Hippocampal formation (tissue), 2 donors: ENCODE results near the gene C9orf72.
"Not testable (repeated sequence)": the region's sequence is repeated elsewhere in the genome, so short reads cannot be mapped to it uniquely, and the experiment has no call there.

Source experiments
- DNase-seq, 2 donors: peaks; one replicate each; lab custom pipeline; 2025; lab: John Stamatoyannopoulos, UW

C9orf72 gene

GRCh38 chr9:27518809-27519208, 54.5 kb downstream of the C9orf72 start:
- DNase-seq = no peak

GRCh38 chr9:27518006-27518405, 55.3 kb downstream of the C9orf72 start:
- DNase-seq = no peak

GRCh38 chr9:27514551-27514950, 58.7 kb downstream of the C9orf72 start:
- DNase-seq = no peak

GRCh38 chr9:27511771-27512170, 61.5 kb downstream of the C9orf72 start:
- no peak for DNase-seq

GRCh38 chr9:27510780-27511179, 62.5 kb downstream of the C9orf72 start:
- DNase-seq = no peak

- DNase-seq = no peak
Observed at GRCh38 chr9:27506981-27507380, 66.3 kb downstream of the C9orf72 start.

- no peak for DNase-seq
Observed at GRCh38 chr9:27505744-27506161, 67.5 kb downstream of the C9orf72 start.

GRCh38 chr9:27504259-27504658, 69.0 kb downstream of the C9orf72 start:
- DNase-seq = no peak

GRCh38 chr9:27503623-27504022, 69.7 kb downstream of the C9orf72 start:
- no peak for DNase-seq

- DNase-seq = not testable (repeated sequence)
Observed at GRCh38 chr9:27500902-27501301, 72.4 kb downstream of the C9orf72 start.

GRCh38 chr9:27499451-27499850, 73.8 kb downstream of the C9orf72 start:
- no peak for DNase-seq

GRCh38 chr9:27497883-27498417, 75.3 kb downstream of the C9orf72 start:
- DNase-seq = peak; percentile 35 to 67
